Subcutaneous adipose tissue (tissue), 4 donors: ENCODE results near the gene BRSK2. TPM values are rescaled to one million over a fixed set of nuclear protein-coding genes. Genes with fewer than 3 reads are reported as not detected.

Source experiments
- total RNA-seq, 4 donors: library from RNA; depleted of rRNA; stranded (reverse); fragments of >200 nt; gene quantifications; one replicate each; pipeline ENCODE4 v1.1.0, GENCODE V29; 2016
- TF ChIP-seq, protein P1 (sequence below): fragments of 450-650 bp; IDR thresholded peaks from one replicate; pipeline ENCODE4 v1.5.1; 2016; ENCODE audit warnings: low read depth, mild to moderate bottlenecking, control low read depth, antibody characterized with exemption, moderate library complexity

BRSK2 gene
- total RNA-seq, 4 donors from 2014 or later, result 0.22 to 0.49 TPM; not detected in 2

DNA sequence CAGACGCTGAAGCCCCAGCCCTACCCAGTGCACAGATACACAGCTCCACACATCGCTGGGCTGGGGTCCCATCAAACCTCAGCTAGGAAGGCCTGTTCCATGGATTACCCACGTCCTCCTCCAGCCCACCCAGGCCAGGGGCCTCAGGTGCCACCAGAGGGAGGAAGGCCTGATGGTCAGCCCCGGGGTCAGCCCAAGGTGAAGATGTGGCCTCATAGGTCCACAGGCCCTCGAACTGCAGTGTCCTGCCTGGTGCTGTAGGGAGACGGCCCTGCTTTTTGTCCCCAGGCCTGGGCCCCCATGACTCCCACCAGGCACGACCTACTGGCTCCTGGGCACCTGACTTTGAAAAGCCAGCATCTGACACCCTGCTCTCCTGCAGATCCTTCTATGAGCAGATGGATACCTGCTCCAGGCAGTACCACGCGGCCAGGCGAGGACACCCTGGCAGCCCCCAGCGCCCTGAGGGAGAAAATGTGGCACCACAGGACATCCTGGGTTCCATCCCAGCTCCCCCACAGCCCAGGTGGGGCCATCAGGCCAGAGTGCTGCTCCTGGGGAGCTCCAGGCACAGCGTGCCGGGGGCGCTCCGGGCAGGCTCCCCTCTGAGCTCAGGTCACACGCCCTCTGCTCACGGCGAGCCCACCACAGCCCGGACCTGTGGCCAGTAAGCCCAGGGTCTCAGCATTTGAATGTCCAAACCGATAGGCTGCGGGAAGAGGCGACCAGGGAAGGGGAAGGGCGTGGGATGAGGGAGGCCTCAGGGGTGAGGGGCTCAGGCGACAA, 112.6 kb downstream of the BRSK2 start:
- TF ChIP-seq, protein P1, sequence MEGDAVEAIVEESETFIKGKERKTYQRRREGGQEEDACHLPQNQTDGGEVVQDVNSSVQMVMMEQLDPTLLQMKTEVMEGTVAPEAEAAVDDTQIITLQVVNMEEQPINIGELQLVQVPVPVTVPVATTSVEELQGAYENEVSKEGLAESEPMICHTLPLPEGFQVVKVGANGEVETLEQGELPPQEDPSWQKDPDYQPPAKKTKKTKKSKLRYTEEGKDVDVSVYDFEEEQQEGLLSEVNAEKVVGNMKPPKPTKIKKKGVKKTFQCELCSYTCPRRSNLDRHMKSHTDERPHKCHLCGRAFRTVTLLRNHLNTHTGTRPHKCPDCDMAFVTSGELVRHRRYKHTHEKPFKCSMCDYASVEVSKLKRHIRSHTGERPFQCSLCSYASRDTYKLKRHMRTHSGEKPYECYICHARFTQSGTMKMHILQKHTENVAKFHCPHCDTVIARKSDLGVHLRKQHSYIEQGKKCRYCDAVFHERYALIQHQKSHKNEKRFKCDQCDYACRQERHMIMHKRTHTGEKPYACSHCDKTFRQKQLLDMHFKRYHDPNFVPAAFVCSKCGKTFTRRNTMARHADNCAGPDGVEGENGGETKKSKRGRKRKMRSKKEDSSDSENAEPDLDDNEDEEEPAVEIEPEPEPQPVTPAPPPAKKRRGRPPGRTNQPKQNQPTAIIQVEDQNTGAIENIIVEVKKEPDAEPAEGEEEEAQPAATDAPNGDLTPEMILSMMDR, result no peak

DNA sequence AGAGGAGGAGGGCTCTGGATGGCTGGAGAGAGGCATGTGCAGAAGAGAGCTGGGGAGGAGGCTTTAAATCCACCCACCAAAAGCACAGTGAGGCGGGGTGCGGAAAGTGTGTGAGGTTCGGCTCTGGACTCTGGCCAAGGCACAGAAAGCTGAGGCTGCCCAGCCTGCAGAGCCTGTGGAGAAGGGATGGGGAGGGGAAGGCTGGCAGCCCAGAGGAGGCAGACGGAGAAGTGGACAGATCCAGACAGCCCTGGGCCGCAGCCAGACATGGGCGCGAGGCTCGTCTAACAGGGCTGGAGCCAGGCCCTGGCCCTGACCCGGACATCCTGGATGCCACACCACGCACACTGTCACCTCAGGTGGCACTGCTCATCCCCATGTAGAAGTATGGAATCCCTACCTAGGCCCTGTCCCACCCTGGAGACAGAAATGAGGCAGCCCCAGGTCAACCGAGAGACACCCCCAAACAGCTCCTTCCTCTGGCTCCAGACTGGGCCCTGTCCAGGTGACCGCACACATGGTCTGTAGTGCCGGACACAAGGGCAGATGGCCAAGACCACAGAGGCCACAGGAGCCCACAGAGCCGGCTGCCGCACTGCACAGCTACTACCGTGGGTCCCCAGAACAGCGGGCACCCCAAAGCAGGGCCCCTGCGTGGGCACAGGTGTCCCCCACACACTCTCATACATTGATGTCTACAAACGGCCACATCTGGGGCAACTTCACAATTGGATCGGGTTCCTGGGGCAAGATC, 113.4 kb downstream of the BRSK2 start:
- TF ChIP-seq, protein P1, result no peak

- TF ChIP-seq, protein P1, result no peak
These were observed 114.0 kb downstream of the BRSK2 start for GRCh38 chr11:1503708-1504104.

- TF ChIP-seq, protein P1, result no peak
These were observed 114.4 kb downstream of the BRSK2 start for GRCh38 chr11:1504138-1504537.

DNA sequence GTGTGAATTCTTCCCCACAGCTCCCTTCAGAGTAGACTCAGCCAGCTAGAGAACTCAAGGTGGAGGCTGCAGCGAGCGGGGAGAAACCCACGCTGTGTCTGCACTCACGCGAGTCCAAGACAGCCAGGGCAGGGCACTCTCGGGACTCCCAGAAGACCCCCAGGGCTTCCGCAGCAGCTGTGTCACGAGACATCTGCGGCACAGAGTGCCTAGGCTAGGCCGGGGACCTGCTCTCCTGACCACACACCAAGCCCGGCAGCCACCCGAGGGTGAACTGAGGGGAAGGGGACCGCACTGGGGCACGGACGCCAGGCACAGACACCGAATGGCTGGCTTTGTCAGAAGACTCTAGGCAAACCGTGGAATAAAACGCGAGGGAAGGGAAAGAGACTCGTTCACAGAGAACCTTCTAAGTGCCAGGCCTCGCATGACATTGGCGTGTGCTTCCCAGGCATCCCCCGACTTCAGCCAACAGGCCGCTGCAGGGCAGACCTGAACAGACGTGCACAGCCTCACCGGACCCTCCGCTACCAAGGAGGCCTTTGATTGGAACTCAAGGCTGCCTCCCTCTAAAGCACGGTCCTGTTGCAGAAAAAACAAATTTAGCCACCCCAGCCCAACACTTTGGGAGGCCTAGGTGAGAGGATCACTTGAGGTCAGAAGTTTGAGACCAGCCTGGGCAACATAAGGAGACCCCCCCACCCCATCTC, 115.0 kb downstream of the BRSK2 start:
- TF ChIP-seq, protein P1, result no peak

DNA sequence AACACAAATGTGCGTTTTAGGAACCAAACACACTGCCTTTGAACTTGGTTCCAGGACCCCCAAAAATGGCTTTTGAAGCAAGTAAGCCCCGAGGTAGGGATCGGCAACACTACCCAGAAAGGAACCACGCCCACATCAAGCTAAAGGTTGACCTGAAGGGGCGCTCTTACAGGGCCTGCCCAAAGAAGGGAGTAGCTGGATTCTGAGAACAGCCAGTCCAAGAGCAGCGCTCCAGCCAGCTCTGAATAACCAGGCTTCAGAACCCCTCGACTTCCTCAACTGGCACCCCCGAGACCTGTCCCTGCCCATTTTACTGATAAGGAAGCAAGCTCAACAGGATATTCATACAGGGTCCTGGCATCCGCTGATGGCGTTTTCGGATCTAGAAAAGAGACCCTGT, 115.7 kb downstream of the BRSK2 start:
- TF ChIP-seq, protein P1, result no peak

DNA sequence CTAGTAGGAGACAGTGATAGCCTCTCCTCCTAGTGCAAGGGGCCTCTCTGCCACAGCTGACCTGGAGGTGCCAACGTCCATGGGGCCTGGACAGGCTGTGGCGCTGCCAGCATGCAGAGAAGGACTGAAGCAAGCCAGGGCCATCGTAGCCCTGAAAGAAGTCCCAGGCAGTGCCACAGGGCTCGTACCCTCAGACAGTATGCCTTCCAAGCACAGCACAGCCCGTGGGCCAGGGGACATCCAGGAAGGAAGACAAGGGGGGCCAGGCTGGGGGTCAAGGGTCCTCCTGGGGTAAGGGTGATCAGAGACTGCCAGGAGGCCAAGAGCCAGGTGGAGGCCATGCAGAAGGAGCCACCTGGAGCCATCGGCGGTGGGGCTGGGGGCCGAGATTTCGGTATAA, 117.2 kb downstream of the BRSK2 start:
- TF ChIP-seq, protein P1, result no peak
